SU-DHL-6 (cell line): Measurements from ENCODE around the gene HSD17B13.

Experiments
- H2AFZ ChIP-seq: fragments of 200-600 bp; sonication (generic); 2 replicates; pipeline ENCODE4 v1.6.1; 2014; ENCODE audit warnings: low read depth, mild to moderate bottlenecking, moderate library complexity, mixed read lengths, antibody characterized with exemption, low read length; ENCODE audit not compliant: severe bottlenecking
- H3F3A ChIP-seq: fragments of 200-600 bp; shearing (Covaris generic); 2 replicates; pipeline ENCODE4 v1.6.0; 2016; ENCODE audit warnings: antibody characterized with exemption, mild to moderate bottlenecking; ENCODE audit not compliant: insufficient read depth
- H3K27ac ChIP-seq: fragments of 200-600 bp; sonication (generic); 2 replicates; pipeline ENCODE4 v1.5.1; 2016; ENCODE audit warnings: low read depth, mild to moderate bottlenecking, low read length, moderate library complexity, mixed read lengths
- H3K27me3 ChIP-seq: fragments of 200-600 bp; sonication (generic), shearing (Covaris generic); 2 replicates; pipeline ENCODE4 v1.6.0; 2014; ENCODE audit warnings: mild to moderate bottlenecking, low read length
- H3K36me3 ChIP-seq: fragments of 200-600 bp; sonication (generic); 2 replicates; pipeline ENCODE4 v1.6.1; 2014; ENCODE audit warnings: mild to moderate bottlenecking, low read length, mixed read lengths
- H3K4me2 ChIP-seq: fragments of 300-600, 200-600 bp; shearing (Covaris generic), sonication (generic); 2 replicates; pipeline ENCODE4 v1.6.0; 2014; ENCODE audit warnings: low read length, low read depth, mild to moderate bottlenecking; ENCODE audit not compliant: poor library complexity, severe bottlenecking
- H3K4me3 ChIP-seq: fragments of 200-600 bp; sonication (generic); 2 replicates; pipeline ENCODE4 v1.5.1; 2014; ENCODE audit warnings: antibody characterized with exemption, low read length, mild to moderate bottlenecking, mixed read lengths; ENCODE audit not compliant: insufficient read depth, poor library complexity, severe bottlenecking
- H3K79me2 ChIP-seq: fragments of 200-600 bp; sonication (generic); 2 replicates; pipeline ENCODE4 v1.6.1; 2014; ENCODE audit warnings: mild to moderate bottlenecking, low read length, moderate library complexity; ENCODE audit not compliant: insufficient read depth
- H3K9ac ChIP-seq: fragments of 200-600 bp; sonication (generic); 2 replicates; pipeline ENCODE4 v1.7.0; 2014; ENCODE audit warnings: mild to moderate bottlenecking, low read length
- H3K9me2 ChIP-seq: fragments of 200-600 bp; sonication (generic); replicated peaks from 2 replicates; pipeline ENCODE4 v1.6.1; 2014; ENCODE audit warnings: low read length; ENCODE audit not compliant: insufficient read depth
- H3K9me3 ChIP-seq: fragments of 200-600 bp; sonication (generic); 2 replicates; pipeline ENCODE4 v1.6.1; 2014; ENCODE audit warnings: low read length, mixed read lengths; ENCODE audit not compliant: insufficient read depth
- H4K20me1 ChIP-seq: fragments of 200-600 bp; sonication (generic); 2 replicates; pipeline ENCODE4 v1.6.1; 2014; ENCODE audit warnings: low read depth, mild to moderate bottlenecking, antibody characterized with exemption, low read length, moderate library complexity, mixed read lengths
- EZH2phosphoT487 ChIP-seq: fragments of 200-600 bp; sonication (generic), shearing (Covaris generic); conservative IDR thresholded peaks from 2 replicates; pipeline ENCODE4 v1.6.1; 2018; ENCODE audit warnings: mild to moderate bottlenecking, antibody characterized with exemption, low read length, moderate library complexity, mixed read lengths
- TF ChIP-seq, protein P1 (sequence below): fragments of 200-600 bp; sonication (generic); IDR thresholded peaks from one replicate; pipeline ENCODE4 v1.5.1; 2017; ENCODE audit warnings: antibody characterized with exemption, mild to moderate bottlenecking, low read length, moderate library complexity; ENCODE audit not compliant: insufficient read depth, poor library complexity, severe bottlenecking

HSD17B13 gene, protein sequence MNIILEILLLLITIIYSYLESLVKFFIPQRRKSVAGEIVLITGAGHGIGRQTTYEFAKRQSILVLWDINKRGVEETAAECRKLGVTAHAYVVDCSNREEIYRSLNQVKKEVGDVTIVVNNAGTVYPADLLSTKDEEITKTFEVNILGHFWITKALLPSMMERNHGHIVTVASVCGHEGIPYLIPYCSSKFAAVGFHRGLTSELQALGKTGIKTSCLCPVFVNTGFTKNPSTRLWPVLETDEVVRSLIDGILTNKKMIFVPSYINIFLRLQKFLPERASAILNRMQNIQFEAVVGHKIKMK

DNA sequence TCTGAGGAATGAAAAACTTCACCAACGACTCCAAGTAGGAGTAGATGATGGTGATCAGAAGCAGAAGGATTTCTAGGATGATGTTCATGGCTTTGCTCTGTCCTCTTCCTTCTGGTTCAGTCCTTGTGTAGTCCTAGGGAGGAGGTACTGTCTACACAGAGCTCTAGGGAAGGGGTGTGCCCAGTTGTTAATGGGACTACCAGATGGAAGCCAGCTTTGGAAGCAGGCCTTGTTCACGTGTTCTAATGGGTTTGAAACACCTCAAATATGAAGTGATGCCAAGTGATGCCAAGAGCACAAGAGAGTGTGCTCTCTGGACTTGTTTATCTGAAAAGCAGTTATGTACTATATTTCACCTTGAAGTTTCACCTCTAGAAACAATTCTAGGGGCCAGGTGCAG lies at the start of gene HSD17B13:
TSS of gene HSD17B13 (minus strand) at position 129 of the 400 bp plus-strand sequence. CDS start at position 88, 41 bp downstream.
- no peaks in the 10 kb centered on the region for H3K9me2 ChIP-seq
- H3K9ac ChIP-seq: no peak within 1 kb of the TSS
- no peak within 1 kb of the TSS for H2AFZ ChIP-seq
- H3K27ac ChIP-seq: no peak within 1 kb of the TSS
- no peak within 1 kb of the TSS for H3K4me2 ChIP-seq
- no peaks in the 10 kb centered on the region for H3K27me3 ChIP-seq
- no peaks in the 10 kb centered on the region for H3F3A ChIP-seq
- no peak for TF ChIP-seq EZH2phosphoT487
- TF ChIP-seq, protein P1, sequence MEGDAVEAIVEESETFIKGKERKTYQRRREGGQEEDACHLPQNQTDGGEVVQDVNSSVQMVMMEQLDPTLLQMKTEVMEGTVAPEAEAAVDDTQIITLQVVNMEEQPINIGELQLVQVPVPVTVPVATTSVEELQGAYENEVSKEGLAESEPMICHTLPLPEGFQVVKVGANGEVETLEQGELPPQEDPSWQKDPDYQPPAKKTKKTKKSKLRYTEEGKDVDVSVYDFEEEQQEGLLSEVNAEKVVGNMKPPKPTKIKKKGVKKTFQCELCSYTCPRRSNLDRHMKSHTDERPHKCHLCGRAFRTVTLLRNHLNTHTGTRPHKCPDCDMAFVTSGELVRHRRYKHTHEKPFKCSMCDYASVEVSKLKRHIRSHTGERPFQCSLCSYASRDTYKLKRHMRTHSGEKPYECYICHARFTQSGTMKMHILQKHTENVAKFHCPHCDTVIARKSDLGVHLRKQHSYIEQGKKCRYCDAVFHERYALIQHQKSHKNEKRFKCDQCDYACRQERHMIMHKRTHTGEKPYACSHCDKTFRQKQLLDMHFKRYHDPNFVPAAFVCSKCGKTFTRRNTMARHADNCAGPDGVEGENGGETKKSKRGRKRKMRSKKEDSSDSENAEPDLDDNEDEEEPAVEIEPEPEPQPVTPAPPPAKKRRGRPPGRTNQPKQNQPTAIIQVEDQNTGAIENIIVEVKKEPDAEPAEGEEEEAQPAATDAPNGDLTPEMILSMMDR: no peak
- no peaks in the 10 kb centered on the region for H3K9me3 ChIP-seq
- H3K36me3 ChIP-seq: no peaks in the 10 kb centered on the region
- H4K20me1 ChIP-seq: no peaks in the 10 kb centered on the region
- no peak within 1 kb of the TSS for H3K4me3 ChIP-seq
- H3K79me2 ChIP-seq: no peaks in the 10 kb centered on the region

DNA sequence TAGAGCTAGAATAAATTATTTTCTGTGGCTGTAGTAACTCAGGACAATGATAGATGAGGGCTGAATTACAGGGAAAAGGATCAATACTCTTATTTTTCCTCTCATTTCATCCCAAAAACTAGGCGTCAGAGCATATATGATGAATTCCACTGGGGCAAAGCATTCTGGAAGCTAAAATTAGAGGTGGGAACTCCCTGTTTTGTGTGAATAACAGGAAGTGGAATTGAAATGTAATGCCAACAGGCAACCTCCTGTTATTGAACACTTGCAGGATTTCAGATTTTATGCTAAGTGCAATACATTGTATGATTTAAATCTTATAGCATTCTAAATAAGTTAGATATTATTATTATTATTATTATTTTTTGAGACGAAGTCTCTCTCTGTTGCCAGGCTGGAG lies 47.4 kb upstream of the HSD17B13 start:
- Histone ChIP-seq H3K4me2 (no peak overlapping the region), H3K4me3 (no peak overlapping the region), H2AFZ (no peak overlapping the region), H3F3A (no peaks in the 10 kb centered on the region), H3K79me2 (no peaks in the 10 kb centered on the region), H3K27me3 (no peaks in the 10 kb centered on the region), H3K9ac (no peak overlapping the region), H4K20me1 (no peaks in the 10 kb centered on the region), H3K9me3 (no peaks in the 10 kb centered on the region), H3K36me3 (no peaks in the 10 kb centered on the region), H3K9me2 (no peaks in the 10 kb centered on the region), H3K27ac (no peak overlapping the region)
- TF ChIP-seq, protein P1: no peak
- no peak for TF ChIP-seq EZH2phosphoT487

DNA sequence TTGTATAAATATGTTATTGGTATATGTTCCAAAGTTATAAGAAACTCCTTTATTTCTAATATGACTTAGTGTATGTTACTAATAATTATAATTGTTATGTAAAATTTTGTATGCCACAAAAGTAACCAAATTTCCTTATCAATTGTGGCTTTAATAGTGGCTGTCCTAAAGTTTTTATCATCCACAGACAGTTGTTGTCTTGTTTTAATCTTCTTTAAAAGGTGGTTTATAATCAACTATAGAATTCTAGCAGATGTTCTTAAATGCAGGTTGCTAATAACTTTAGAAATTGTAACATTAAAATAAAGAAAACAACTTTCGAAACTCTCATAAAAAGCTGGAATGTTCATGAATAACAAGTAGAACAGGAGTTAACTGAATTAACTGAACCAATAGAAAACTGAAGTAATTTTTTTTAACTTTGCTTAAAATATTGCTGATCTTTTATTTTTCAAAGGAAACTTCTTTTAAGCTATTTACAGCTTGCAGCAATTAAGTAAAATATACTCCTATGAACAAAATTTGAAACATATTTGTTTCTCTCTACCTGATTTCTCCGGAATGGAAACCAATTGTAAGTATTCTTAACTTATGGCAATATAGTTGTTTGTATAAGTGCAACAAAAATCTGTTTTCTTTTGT lies 44.0 kb upstream of the HSD17B13 start:
- Histone ChIP-seq H3K36me3 (no peaks in the 10 kb centered on the region), H3F3A (no peaks in the 10 kb centered on the region), H3K9me3 (no peaks in the 10 kb centered on the region), H4K20me1 (no peaks in the 10 kb centered on the region), H2AFZ (no peak overlapping the region), H3K4me3 (no peak overlapping the region), H3K9me2 (no peaks in the 10 kb centered on the region), H3K27me3 (no peaks in the 10 kb centered on the region), H3K9ac (no peak overlapping the region), H3K79me2 (no peaks in the 10 kb centered on the region), H3K27ac (no peak overlapping the region), H3K4me2 (no peak overlapping the region)
- TF ChIP-seq EZH2phosphoT487: no peak
- TF ChIP-seq, protein P1: no peak
